Right atrium auricular region (tissue), 2 donors: ENCODE results near the gene ONECUT1. TPM values are rescaled to one million over a fixed set of nuclear protein-coding genes. Genes with fewer than 3 reads are reported as not detected.

Experiments used
- DNase-seq: peaks from one replicate; pipeline ENCODE4 v3.0.0-alpha.2; 2019; ENCODE audit warnings: low spot score
- H3K27ac ChIP-seq, 2 donors: fragments of 200-600 bp; sonication (generic); 1 replicate in 1 of 2; 2 replicates in 1 of 2; pipeline ENCODE4 v1.5.1; 2016 to 2019
- H3K27me3 ChIP-seq, 2 donors: fragments of 200-600 bp; sonication (generic); one replicate each; pipeline versions ENCODE4 v1.5.1 to v1.6.0; 2017 to 2019
- H3K36me3 ChIP-seq: fragments of 200-600 bp; sonication (generic); one replicate; pipeline ENCODE4 v1.5.1; 2016
- H3K4me1 ChIP-seq, 2 donors: fragments of 200-600 bp; sonication (generic); one replicate each; pipeline versions ENCODE4 v1.5.1 to v1.6.0; 2017 to 2019
- H3K4me3 ChIP-seq, 2 donors: fragments of 200-600 bp; sonication (generic); 1 replicate in 1 of 2; 2 replicates in 1 of 2; pipeline ENCODE4 v1.5.1; 2017 to 2019; ENCODE audit warnings: mild to moderate bottlenecking in 1 of 2, moderate library complexity in 1 of 2
- H3K9me3 ChIP-seq, 2 donors: fragments of 200-600 bp; sonication (generic); one replicate each; pipeline ENCODE4 v1.5.1; 2019
- CTCF ChIP-seq, 2 donors: fragments of 200-600 bp; sonication (generic); IDR thresholded peaks; one replicate each; pipeline ENCODE4 v1.5.1; 2019; ENCODE audit warnings: antibody characterized with exemption in 2 of 2
- total RNA-seq, 2 donors: library from RNA; depleted of rRNA; stranded (reverse); fragments of >200 nt; gene quantifications; one replicate each; pipeline ENCODE4 v1.1.0, GENCODE V29; 2016

The ONECUT1 gene
- total RNA-seq, 2 donors from 2014 or later = not detected

- Histone ChIP-seq H3K4me3 (no peak overlapping the region), H3K4me1 (peaks cover 0 to 26% of the 10 kb centered on the region in 2 donors), H3K36me3 (no peaks in the 10 kb centered on the region), H3K27me3 (peaks cover 68 to 74% of the 10 kb centered on the region in 2 donors), H3K27ac (no peak overlapping the region), H3K9me3 (no peaks in the 10 kb centered on the region)
- no peak for DNase-seq
- no peak for TF ChIP-seq CTCF (IDR thresholded peaks at IDR 0.05)
Measured at GRCh38 chr15:52799145-52799811, 9.1 kb upstream of the ONECUT1 start.

- no peak overlapping the region for H3K4me3 ChIP-seq
- no peak overlapping the region for H3K27ac ChIP-seq
- no peaks in the 10 kb centered on the region for H3K9me3 ChIP-seq
- peaks cover 69 to 71% of the 10 kb centered on the region in 2 donors for H3K27me3 ChIP-seq
- TF ChIP-seq CTCF (IDR thresholded peaks at IDR 0.05) = no peak
- peaks cover 0 to 19% of the 10 kb centered on the region in 2 donors for H3K4me1 ChIP-seq
- H3K36me3 ChIP-seq = no peaks in the 10 kb centered on the region
- no peak for DNase-seq
Measured at GRCh38 chr15:52798529-52799101, 8.5 kb upstream of the ONECUT1 start.

- H3K27me3 ChIP-seq = peaks cover 68 to 70% of the 10 kb centered on the region in 2 donors
- H3K9me3 ChIP-seq = no peaks in the 10 kb centered on the region
- H3K36me3 ChIP-seq = no peaks in the 10 kb centered on the region
- H3K27ac ChIP-seq = no peak overlapping the region
- H3K4me1 ChIP-seq = peaks cover 0 to 15% of the 10 kb centered on the region in 2 donors
- DNase-seq = no peak
- no peak for TF ChIP-seq CTCF (IDR thresholded peaks at IDR 0.05)
- H3K4me3 ChIP-seq = no peak overlapping the region
Measured at GRCh38 chr15:52797625-52798501, 7.7 kb upstream of the ONECUT1 start.

DNA sequence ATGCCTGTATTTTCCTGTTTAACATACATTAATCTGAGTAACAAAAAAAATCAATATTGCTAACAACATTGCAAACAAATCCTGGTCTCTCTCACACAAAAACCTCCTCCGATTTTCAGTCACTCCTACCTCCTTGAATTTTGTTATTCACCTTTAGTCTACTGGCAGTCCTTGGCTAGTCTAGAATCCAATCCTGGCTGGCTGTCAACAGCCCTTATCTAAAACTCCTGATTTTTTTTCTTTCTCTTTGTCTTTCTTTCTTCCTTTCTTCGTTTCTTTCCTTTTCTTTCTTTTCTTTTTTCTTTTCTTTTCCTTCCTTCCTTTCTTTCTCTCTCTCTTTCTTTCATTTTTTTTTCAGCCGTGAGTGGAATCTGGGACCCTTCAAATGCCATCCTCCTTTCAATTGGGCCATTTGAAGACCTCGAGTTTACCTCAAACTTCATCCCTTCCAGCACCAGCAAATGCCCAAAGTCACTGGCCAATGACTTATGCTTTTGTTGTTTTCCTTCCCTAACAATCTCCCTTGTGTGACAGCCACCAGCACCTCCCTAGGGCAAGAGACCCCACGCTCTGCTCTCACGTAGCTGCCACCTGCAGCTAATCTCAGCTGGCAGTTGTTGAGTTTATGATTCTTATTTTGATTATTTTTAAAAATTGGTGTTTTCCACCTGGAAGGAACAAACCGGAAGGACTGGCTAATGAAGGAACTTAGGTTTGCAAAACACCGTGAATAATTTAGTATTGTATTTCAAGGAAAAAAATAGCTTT is 6.8 kb upstream of the ONECUT1 start:
- no peak for DNase-seq
- H3K4me1 ChIP-seq = peaks cover 0 to 15% of the 10 kb centered on the region in 2 donors
- no peak overlapping the region for H3K4me3 ChIP-seq
- H3K9me3 ChIP-seq = no peaks in the 10 kb centered on the region
- H3K27me3 ChIP-seq = peaks cover 64% of the 10 kb centered on the region in 2 donors
- H3K27ac ChIP-seq = no peak overlapping the region
- TF ChIP-seq CTCF (IDR thresholded peaks at IDR 0.05) = no peak
- no peaks in the 10 kb centered on the region for H3K36me3 ChIP-seq

- no peak for TF ChIP-seq CTCF (IDR thresholded peaks at IDR 0.05)
- H3K27ac ChIP-seq = no peak overlapping the region
- DNase-seq = no peak
- H3K4me1 ChIP-seq = peaks cover 0 to 17% of the 10 kb centered on the region in 2 donors
- H3K36me3 ChIP-seq = no peaks in the 10 kb centered on the region
- no peak overlapping the region for H3K4me3 ChIP-seq
- H3K27me3 ChIP-seq = peaks cover 57% of the 10 kb centered on the region in 2 donors
- H3K9me3 ChIP-seq = no peaks in the 10 kb centered on the region
Measured at GRCh38 chr15:52796228-52796521, 6.0 kb upstream of the ONECUT1 start.
